GM23338 (cell line): ENCODE measurements around the gene PCBP3. TPM values are rescaled to one million over a fixed set of nuclear protein-coding genes. Genes with fewer than 3 reads are reported as not detected.

Experiments used
- ATAC-seq: fragments of 200-7000 bp; cut with Tn5 transposase; 3 replicates; pipeline ENCODE4 v1.9.1; 2020
- DNase-seq: peaks from one replicate; pipeline ENCODE4 v3.0.0-alpha.2; 2015; ENCODE audit warnings: low spot score
- H2AFZ ChIP-seq: fragments of 200-600 bp; sonication (generic); 2 replicates; pipeline ENCODE4 v1.8.0; 2016; ENCODE audit warnings: antibody characterized with exemption, mild to moderate bottlenecking, moderate library complexity
- H3F3A ChIP-seq: fragments of 200-600 bp; sonication (generic); replicated peaks from 2 replicates; pipeline ENCODE4 v1.8.0; 2017; ENCODE audit warnings: antibody characterized with exemption, mixed run types, low read depth
- H3K27ac ChIP-seq: fragments of 200-600 bp; sonication (generic); 2 replicates; pipeline ENCODE4 v1.6.1; 2016; ENCODE audit warnings: low read depth
- H3K27me3 ChIP-seq: fragments of 200-600 bp; sonication (generic); 2 replicates; pipeline ENCODE4 v1.8.0; 2016; ENCODE audit warnings: mild to moderate bottlenecking, mixed run types, moderate library complexity; ENCODE audit not compliant: insufficient read depth
- H3K36me3 ChIP-seq: fragments of 200-600 bp; sonication (generic); 2 replicates; pipeline ENCODE4 v1.8.0; 2016; ENCODE audit warnings: mild to moderate bottlenecking; ENCODE audit not compliant: insufficient read depth
- H3K4me1 ChIP-seq: fragments of 200-600 bp; sonication (generic); 2 replicates; pipeline ENCODE4 v1.8.0; 2016; ENCODE audit warnings: mild to moderate bottlenecking, moderate library complexity; ENCODE audit not compliant: insufficient read depth
- H3K4me2 ChIP-seq: fragments of 200-600 bp; sonication (generic); 2 replicates; pipeline ENCODE4 v1.7.1; 2017; ENCODE audit warnings: mixed run types
- H3K4me3 ChIP-seq: fragments of 200-600 bp; sonication (generic); 2 replicates; pipeline ENCODE4 v1.6.1; 2016; ENCODE audit warnings: mixed run types
- H3K79me2 ChIP-seq: fragments of 200-600 bp; sonication (generic); replicated peaks from 2 replicates; pipeline ENCODE4 v1.8.0; 2017; ENCODE audit warnings: mild to moderate bottlenecking; ENCODE audit not compliant: insufficient read depth
- H3K9me2 ChIP-seq: fragments of 200-600 bp; sonication (generic); 2 replicates; pipeline ENCODE4 v1.8.0; 2017; ENCODE audit not compliant: insufficient read depth
- H4K20me1 ChIP-seq: fragments of 200-600 bp; sonication (generic); replicated peaks from 2 replicates; pipeline ENCODE4 v1.8.0; 2017; ENCODE audit warnings: mild to moderate bottlenecking; ENCODE audit not compliant: insufficient read depth
- H3K27ac Mint-ChIP-seq: 2 replicates; pipeline ENCODE4 v1.8.0; 2020; ENCODE audit warnings: inconsistent platforms, mild to moderate bottlenecking, moderate library complexity, mixed read lengths
- H3K27me3 Mint-ChIP-seq: 3 replicates; pipeline ENCODE4 v1.8.0; 2022; ENCODE audit warnings: low read depth, mild to moderate bottlenecking, moderate library complexity, mixed read lengths, inconsistent platforms; ENCODE audit not compliant: insufficient read depth, poor library complexity
- H3K36me3 Mint-ChIP-seq: 3 replicates; pipeline ENCODE4 v1.8.0; 2021; ENCODE audit warnings: low read depth, mild to moderate bottlenecking, inconsistent platforms, moderate library complexity, mixed read lengths
- H3K4me1 Mint-ChIP-seq: 3 replicates; pipeline ENCODE4 v1.8.0; 2020; ENCODE audit warnings: mild to moderate bottlenecking, inconsistent platforms, mixed read lengths
- H3K4me3 Mint-ChIP-seq: 3 replicates; pipeline ENCODE4 v1.8.0; 2021; ENCODE audit warnings: moderate library complexity, mild to moderate bottlenecking, inconsistent platforms, mixed read lengths
- H3K9me3 Mint-ChIP-seq: 3 replicates; pipeline ENCODE4 v1.8.0; 2020; ENCODE audit warnings: moderate library complexity, mild to moderate bottlenecking, inconsistent platforms, mixed read lengths
- CTCF ChIP-seq, 2 experiments: fragments of 200-600 bp in 1 of 2; sonication (generic) in 1 of 2; conservative IDR thresholded peaks; 2 replicates each; pipeline versions ENCODE4 v1.5.1 to v1.6.1; 2016 to 2017; ENCODE audit warnings: antibody characterized with exemption in 2 of 2, low read depth in 2 of 2, mild to moderate bottlenecking in 2 of 2, moderate library complexity in 1 of 2
- EZH2 ChIP-seq: fragments of 200-600 bp; sonication (generic); IDR thresholded peaks from one replicate; pipeline ENCODE4 v1.8.0; 2017; ENCODE audit warnings: antibody characterized with exemption, mild to moderate bottlenecking, low read depth; ENCODE audit not compliant: unreplicated experiment
- EZH2phosphoT487 ChIP-seq: fragments of 200-600 bp; sonication (generic); IDR thresholded peaks from one replicate; pipeline ENCODE4 v1.8.1; 2018; ENCODE audit warnings: antibody characterized with exemption; ENCODE audit not compliant: unreplicated experiment
- NANOG ChIP-seq: IDR thresholded peaks from 2 replicates; pipeline ENCODE4 v1.6.1; 2016; ENCODE audit warnings: antibody characterized with exemption, borderline replicate concordance
- POLR2AphosphoS5 ChIP-seq: IDR thresholded peaks from 2 replicates; pipeline ENCODE4 v1.6.1; 2016; ENCODE audit warnings: antibody characterized with exemption, low read depth
- ZNF462 ChIP-seq: fragments of 250-450 bp; sonication (Bioruptor Pico); IDR thresholded peaks from 2 replicates; pipeline ENCODE4 v1.5.0; 2020; ENCODE audit warnings: mild to moderate bottlenecking, moderate library complexity
- polyA plus RNA-seq: library from polyadenylated mRNA; unstranded; fragments of >200 nt; fragmentation: Nextera tagmentation; extraction: Ambion mirVana; gene quantifications from 2 replicates; pipeline ENCODE4 v1.2.1, GENCODE V29; 2016
- total RNA-seq: library from RNA; depleted of rRNA; stranded (reverse); fragments of >200 nt; shearing (Covaris generic); gene quantifications from 2 replicates; pipeline ENCODE4 v1.2.3, GENCODE V29; 2014

The PCBP3 gene
- total and polyA plus RNA-seq, 2 experiments from 2014 or later, result 7.1 to 9.1 TPM

GRCh38 chr21:45779226-45779625 is 135.7 kb downstream of the PCBP3 start:
- no peaks in the 10 kb centered on the region for H3K27me3 ChIP-seq
- Mint-ChIP-seq H3K27ac (no peak overlapping the region), H3K9me3 (peaks cover 3% of the 10 kb centered on the region; the same call in 2 of the 3 replicates), H3K27me3 (peaks cover 6% of the 10 kb centered on the region), H3K4me3 (no peak overlapping the region), H3K36me3 (peaks cover 2% of the 10 kb centered on the region; the same call in 1 of the 3 replicates), H3K4me1 (no peaks in the 10 kb centered on the region; the same call in 2 of the 3 replicates)
- ATAC-seq (no peak), DNase-seq (no peak)
- H3K36me3 ChIP-seq, result no peaks in the 10 kb centered on the region
- H3F3A ChIP-seq, result no peaks in the 10 kb centered on the region
- no peak for TF ChIP-seq POLR2AphosphoS5
- TF ChIP-seq EZH2, result no peak
- TF ChIP-seq CTCF (conservative IDR thresholded peaks at IDR 0.05; ENCODE audit: low read depth in 2 of 2), result no peak
- TF ChIP-seq ZNF462, result no peak
- no peak overlapping the region for H3K27ac ChIP-seq
- no peaks in the 10 kb centered on the region for H3K4me1 ChIP-seq
- H3K79me2 ChIP-seq, result no peaks in the 10 kb centered on the region
- no peaks in the 10 kb centered on the region for H4K20me1 ChIP-seq
- no peak overlapping the region for H2AFZ ChIP-seq
- H3K4me3 ChIP-seq, result no peak overlapping the region
- H3K9me2 ChIP-seq, result no peaks in the 10 kb centered on the region
- H3K4me2 ChIP-seq, result no peak overlapping the region

GRCh38 chr21:45780647-45781046 is 137.1 kb downstream of the PCBP3 start:
- Histone ChIP-seq H4K20me1 (no peaks in the 10 kb centered on the region), H3K9me2 (no peaks in the 10 kb centered on the region), H3K4me2 (no peak overlapping the region), H3K36me3 (no peaks in the 10 kb centered on the region), H2AFZ (no peak overlapping the region), H3K27ac (no peak overlapping the region), H3K4me1 (no peaks in the 10 kb centered on the region), H3K27me3 (no peaks in the 10 kb centered on the region), H3K4me3 (no peak overlapping the region), H3K79me2 (no peaks in the 10 kb centered on the region), H3F3A (no peaks in the 10 kb centered on the region)
- Mint-ChIP-seq H3K36me3 (peaks cover 2% of the 10 kb centered on the region; the same call in 1 of the 3 replicates), H3K4me1 (no peaks in the 10 kb centered on the region; the same call in 2 of the 3 replicates), H3K4me3 (no peak overlapping the region), H3K9me3 (peaks cover 3% of the 10 kb centered on the region; the same call in 2 of the 3 replicates), H3K27me3 (peaks cover 6% of the 10 kb centered on the region), H3K27ac (no peak overlapping the region)
- ATAC-seq (no peak), DNase-seq (no peak)
- no peak for TF ChIP-seq EZH2phosphoT487
- no peak for TF ChIP-seq NANOG
- TF ChIP-seq EZH2, result no peak
